Aorta (tissue), 5 donors: ENCODE data around the gene NAP1L1. TPM values are rescaled to one million over a fixed set of nuclear protein-coding genes. Genes with fewer than 3 reads are reported as not detected.
A peak's percentile ranks its signal among the peaks of the same experiment; 100 is the strongest.

Experiments used
- ATAC-seq: fragments of 200-7000 bp; cut with Tn5 transposase; one replicate; pipeline ENCODE4 v1.9.1; 2022; ENCODE audit warnings: moderate library complexity; ENCODE audit not compliant: low FRiP score
- DNase-seq, 2 donors: peaks; one replicate each; pipeline ENCODE4 v3.0.0-alpha.2; 2020
- H3K27ac ChIP-seq, 2 donors: one replicate each; pipeline ENCODE4 v1.5.1; 2013; ENCODE audit warnings: low read length in 2 of 2, mild to moderate bottlenecking in 2 of 2, moderate library complexity in 2 of 2, control low read depth in 1 of 2, inconsistent platforms in 1 of 2, low read depth in 1 of 2
- H3K27me3 ChIP-seq, 2 donors: one replicate each; pipeline ENCODE4 v1.6.1; 2013; ENCODE audit warnings: control low read depth in 1 of 2, low read length in 1 of 2, mild to moderate bottlenecking in 1 of 2, moderate library complexity in 1 of 2; ENCODE audit not compliant: insufficient read depth in 2 of 2, control insufficient read depth in 1 of 2
- H3K36me3 ChIP-seq, 2 donors: one replicate each; pipeline ENCODE4 v1.6.1; 2013; ENCODE audit warnings: control low read depth in 1 of 2, low read length in 1 of 2, mild to moderate bottlenecking in 1 of 2; ENCODE audit not compliant: insufficient read depth in 2 of 2, control insufficient read depth in 1 of 2
- H3K4me1 ChIP-seq, 2 donors: one replicate each; pipeline ENCODE4 v1.6.1; 2013; ENCODE audit warnings: low read length in 2 of 2, control low read depth in 1 of 2, mild to moderate bottlenecking in 1 of 2, moderate library complexity in 1 of 2; ENCODE audit not compliant: insufficient read depth in 2 of 2, control insufficient read depth in 1 of 2
- H3K4me3 ChIP-seq, 2 donors: one replicate each; pipeline ENCODE4 v1.5.1; 2013; ENCODE audit warnings: low read length in 2 of 2, control low read depth in 1 of 2, mild to moderate bottlenecking in 1 of 2
- H3K9me3 ChIP-seq: one replicate; pipeline ENCODE4 v1.6.1; 2013; ENCODE audit warnings: mild to moderate bottlenecking, low read length; ENCODE audit not compliant: control insufficient read depth
- WGBS, 2 donors: extraction: QIAGEN DNeasy Blood & Tissue Kit; methylation state at CpG; one replicate each; pipeline ENCODE4 v1.1.7; 2013; 5-methylcytosine and 5-hydroxymethylcytosine counted together
- intact Hi-C, 2 donors: fragments of 100-400 bp; cut with DNase I; formaldehyde crosslinking; loops; one replicate each; pipeline versions ENCODE4 v1.14.2 to v1.15.0; 2022
- long read RNA-seq, 2 donors: library from polyadenylated mRNA; unstranded; transcript quantifications; one replicate each; pipeline ENCODE4 v2.0.0, GENCODE V29; 2020 to 2021
- polyA plus RNA-seq, 2 donors: library from polyadenylated mRNA; stranded (reverse); fragments of 200-250 nt; gene quantifications; one replicate each; pipeline ENCODE4 v1.2.3, GENCODE V29; 2013
- total RNA-seq, 2 donors: library from RNA; stranded (reverse); fragmentation: NEBNext Ultra II Directional; extraction: Animal tissue kit (Norgen Biotek cat#: 25700); gene quantifications; one replicate each; pipeline ENCODE4 v1.2.1, GENCODE V29; 2021
- donor health status: healthy with polysubstance abuse.
- donor health status: Bipolar disorder and iron deficiency.
- donor health status: DM: no; HTN: no; CAD: no.
- donor health status: DM: no; HTN: no; CAD: no.
- donor health status: DM: yes; HTN: yes; CAD: no.

The NAP1L1 gene
- total RNA-seq, result 100 to 1,000 TPM; 312 to 371 TPM
- polyA plus RNA-seq, result 100 to 1,000 TPM; 320 to 668 TPM
- long read RNA-seq, donor 1, full-length matches to known transcripts, result 79 of 143 reads
- long read RNA-seq, donor 1, partial matches to known transcripts, result 29 of 143 reads
- long read RNA-seq, donor 1, other reads (novel, unspliced or antisense), result 35 of 143 reads
- long read RNA-seq, donor 2, full-length matches to known transcripts, result 20 of 56 reads
- long read RNA-seq, donor 2, partial matches to known transcripts, result 22 of 56 reads
- long read RNA-seq, donor 2, other reads (novel, unspliced or antisense), result 14 of 56 reads

GRCh38 chr12:76083904-76084862 is at the start of gene NAP1L1:
Gene NAP1L1, minus strand, starts transcription at chr12:76084685. Its CDS starts 10,466 bp downstream, at chr12:76074219.
- H3K4me1 ChIP-seq, result no peaks in the 10 kb centered on the region
- 0 to 1% methylated on average over 84 to 100 of the region's 100 CpGs for WGBS, 2 donors
- H3K27me3 ChIP-seq, result no peaks in the 10 kb centered on the region
- DNase-seq (peak; percentile 99), ATAC-seq (peak; percentile 98)
- no peaks in the 10 kb centered on the region for H3K36me3 ChIP-seq
- H3K27ac ChIP-seq, result peak within 1 kb of the TSS; percentile 79 to 97
- no peaks in the 10 kb centered on the region for H3K9me3 ChIP-seq
- H3K4me3 ChIP-seq, result peak within 1 kb of the TSS; percentile 84 to 85
- intact Hi-C loops, result loop anchor here (10.0 kb wide), 4 partner anchors 261 to 681 kb away; partner anchors contain the start of genes BBS10 (in 2 of the 2), OSBPL8 (in 1 of the 2) and ZDHHC17 (in 1 of the 2)

- ATAC-seq, result no peak
- no peak overlapping the region for H3K4me3 ChIP-seq
- 94 to 96% methylated on average over 5 of the region's 5 CpGs for WGBS, 2 donors
- no peak overlapping the region for H3K27ac ChIP-seq
- no peaks in the 10 kb centered on the region for H3K36me3 ChIP-seq
- no peaks in the 10 kb centered on the region for H3K27me3 ChIP-seq
- H3K9me3 ChIP-seq, result no peaks in the 10 kb centered on the region
- DNase-seq, result no peak
- intact Hi-C loops, result no loop called here
- H3K4me1 ChIP-seq, result no peaks in the 10 kb centered on the region
Observed at GRCh38 chr12:76127588-76127987, 43.1 kb upstream of the NAP1L1 start.

- 70 to 73% methylated on average over 5 of the region's 5 CpGs for WGBS, 2 donors
- intact Hi-C loops, result no loop called here
- H3K4me3 ChIP-seq, result no peak overlapping the region
- H3K27ac ChIP-seq, result no peak overlapping the region
- ATAC-seq, result no peak
- no peaks in the 10 kb centered on the region for H3K27me3 ChIP-seq
- DNase-seq, result no peak
- no peaks in the 10 kb centered on the region for H3K36me3 ChIP-seq
- H3K4me1 ChIP-seq, result no peaks in the 10 kb centered on the region
- no peaks in the 10 kb centered on the region for H3K9me3 ChIP-seq
Observed at GRCh38 chr12:76124456-76124855, 40.0 kb upstream of the NAP1L1 start.

GRCh38 chr12:76123259-76124212 is 39.1 kb upstream of the NAP1L1 start:
- no peaks in the 10 kb centered on the region for H3K9me3 ChIP-seq
- DNase-seq (no peak), ATAC-seq (no peak)
- H3K4me3 ChIP-seq, result no peak overlapping the region
- intact Hi-C loops, result no loop called here
- WGBS, 2 donors, result 22 to 28% methylated on average over 4 of the region's 4 CpGs
- H3K27ac ChIP-seq, result peak overlapping the region in 1 of 2 donors; percentile 10
- no peaks in the 10 kb centered on the region for H3K27me3 ChIP-seq
- H3K36me3 ChIP-seq, result no peaks in the 10 kb centered on the region
- H3K4me1 ChIP-seq, result no peaks in the 10 kb centered on the region

- DNase-seq, result no peak
- H3K36me3 ChIP-seq, result no peaks in the 10 kb centered on the region
- H3K9me3 ChIP-seq, result no peaks in the 10 kb centered on the region
- H3K27me3 ChIP-seq, result no peaks in the 10 kb centered on the region
- intact Hi-C loops, result no loop called here
- no peak overlapping the region for H3K4me3 ChIP-seq
- no peaks in the 10 kb centered on the region for H3K4me1 ChIP-seq
- no peak for ATAC-seq
- H3K27ac ChIP-seq, result no peak overlapping the region
- 91 to 94% methylated on average over 6 of the region's 6 CpGs for WGBS, 2 donors
Observed at GRCh38 chr12:76119887-76120286, 35.4 kb upstream of the NAP1L1 start.

GRCh38 chr12:76117751-76118150 is 33.3 kb upstream of the NAP1L1 start:
- ATAC-seq, result no peak
- no peaks in the 10 kb centered on the region for H3K4me1 ChIP-seq
- H3K36me3 ChIP-seq, result no peaks in the 10 kb centered on the region
- intact Hi-C loops, result no loop called here
- no peak overlapping the region for H3K27ac ChIP-seq
- no peaks in the 10 kb centered on the region for H3K9me3 ChIP-seq
- no peak overlapping the region for H3K4me3 ChIP-seq
- no peak for DNase-seq
- H3K27me3 ChIP-seq, result no peaks in the 10 kb centered on the region
- 92 to 93% methylated on average over 2 of the region's 2 CpGs for WGBS, 2 donors

GRCh38 chr12:76117067-76117691 is 32.7 kb upstream of the NAP1L1 start:
- WGBS, 2 donors, result 86 to 87% methylated on average over 3 of the region's 3 CpGs
- H3K4me1 ChIP-seq, result no peaks in the 10 kb centered on the region

More at GRCh38 chr12:76117067-76117691, 32.7 kb upstream of the NAP1L1 start:
- Histone ChIP-seq H3K36me3 (no peaks in the 10 kb centered on the region), H3K9me3 (no peaks in the 10 kb centered on the region), H3K4me3 (no peak overlapping the region), H3K27ac (no peak overlapping the region), H3K27me3 (no peaks in the 10 kb centered on the region)
- no peak for DNase-seq
- no peak for ATAC-seq
- intact Hi-C loops, result no loop called here
